Transverse colon (tissue), 4 donors: ENCODE data around the gene ASAP3. TPM values are rescaled to one million over a fixed set of nuclear protein-coding genes. Genes with fewer than 3 reads are reported as not detected.

Experiments used
- DNase-seq: peaks from one replicate; pipeline ENCODE4 v3.0.0-alpha.2; 2019
- H3K27ac ChIP-seq, 4 donors: fragments of 200-600 bp; sonication (generic); 2 replicates each; pipeline ENCODE4 v1.5.1; 2016 to 2018; ENCODE audit warnings: inconsistent platforms in 4 of 4
- H3K27me3 ChIP-seq: fragments of 200-600 bp; sonication (generic); 2 replicates; pipeline ENCODE4 v1.5.1; 2017; ENCODE audit warnings: inconsistent platforms
- H3K36me3 ChIP-seq, 4 donors: fragments of 200-600 bp; sonication (generic); 2 replicates each; pipeline ENCODE4 v1.5.1; 2017 to 2019; ENCODE audit warnings: inconsistent platforms in 4 of 4
- H3K4me1 ChIP-seq, 4 donors: fragments of 200-600 bp; sonication (generic); 2 replicates each; pipeline ENCODE4 v1.5.1; 2017 to 2020; ENCODE audit warnings: inconsistent platforms in 4 of 4
- H3K4me3 ChIP-seq, 4 donors: fragments of 200-600 bp; sonication (generic); 1 replicate in 1 of 4; 2 replicates in 3 of 4; pipeline versions ENCODE4 v1.5.1 to v1.6.1; 2017 to 2019; ENCODE audit warnings: inconsistent platforms in 4 of 4
- H3K9me3 ChIP-seq, 2 donors: fragments of 200-600 bp; sonication (generic); 2 replicates each; pipeline ENCODE4 v1.5.1; 2017 to 2019; ENCODE audit warnings: inconsistent platforms in 2 of 2
- CTCF ChIP-seq, 5 experiments: fragments of 200-600 bp in 3 of 5; fragments of 450-650 bp in 2 of 5; sonication (generic) in 3 of 5; IDR thresholded peaks; 1 replicate in 2 of 5; 2 replicates in 3 of 5; pipeline ENCODE4 v1.5.1; 2016 to 2017; ENCODE audit warnings: antibody characterized with exemption in 5 of 5, inconsistent platforms in 3 of 5, mild to moderate bottlenecking in 2 of 5, moderate library complexity in 1 of 5
- EP300 ChIP-seq: sonication (generic); formaldehyde crosslinking; IDR thresholded peaks from one replicate; pipeline ENCODE4 v1.6.1; 2017; ENCODE audit warnings: antibody characterized with exemption, low read depth
- POLR2A ChIP-seq: fragments of 450-650 bp; IDR thresholded peaks from one replicate; pipeline ENCODE4 v1.6.1; 2016; ENCODE audit warnings: antibody characterized with exemption, mild to moderate bottlenecking, moderate library complexity
- POLR2AphosphoS5 ChIP-seq, 3 donors: sonication (generic); formaldehyde crosslinking; IDR thresholded peaks; one replicate each; pipeline ENCODE4 v1.6.1; 2016; ENCODE audit warnings: antibody characterized with exemption in 3 of 3
- WGBS, 2 donors: methylation state at CpG; one replicate each; pipeline ENCODE4 v1.1.5; 2018; ENCODE audit warnings: low coverage in 1 of 2; 5-methylcytosine and 5-hydroxymethylcytosine counted together
- in situ Hi-C, 4 donors: fragments of 200-750 bp; cut with MboI; loops; one replicate each; pipeline versions ENCODE4 v1.15.0 to v1.15.1; 2017; ENCODE audit warnings: low sequenced_read_pairs in 3 of 4, low pct_ligation_motif_present in 1 of 4, low pct_unique_long_range_greater_than_20kb in 1 of 4
- intact Hi-C: fragments of 100-400 bp; cut with DNase I; formaldehyde crosslinking; loops from one replicate; pipeline ENCODE4 v1.15.1; 2023; ENCODE audit warnings: low total_unique reads
- total RNA-seq, 4 donors: library from RNA; depleted of rRNA; stranded (reverse); fragments of >200 nt; gene quantifications; one replicate each; pipeline ENCODE4 v1.1.0, GENCODE V29; 2016

Gene ASAP3
- total RNA-seq, 4 donors from 2014 or later: 38.2 to 62.9 (median 48.3) TPM

GRCh38 chr1:23521588-23521987, 37.6 kb upstream of the ASAP3 start:
- Histone ChIP-seq H3K4me1 (peaks cover 14 to 29% (median 24%) of the 10 kb centered on the region in 4 donors), H3K27me3 (no peaks in the 10 kb centered on the region), H3K9me3 (no peaks in the 10 kb centered on the region), H3K4me3 (no peak overlapping the region), H3K36me3 (no peaks in the 10 kb centered on the region), H3K27ac (no peak overlapping the region)
- intact Hi-C loops: no loop called here
- in situ Hi-C loops: no loop called here
- TF ChIP-seq POLR2A (no peak), POLR2AphosphoS5 (IDR thresholded peaks at IDR 0.05) (no peak), CTCF (IDR thresholded peaks at IDR 0.05) (no peak), EP300 (no peak)
- WGBS, 2 donors: 95 to 100% methylated on average over 5 to 16 of the region's 16 CpGs
- DNase-seq: no peak

GRCh38 chr1:23517581-23517980, 33.6 kb upstream of the ASAP3 start:
- 84 to 95% methylated on average over 7 to 9 of the region's 9 CpGs for WGBS, 2 donors
- in situ Hi-C loops: no loop called here
- no peaks in the 10 kb centered on the region for H3K9me3 ChIP-seq
- intact Hi-C loops: no loop called here
- no peak overlapping the region for H3K4me3 ChIP-seq
- TF ChIP-seq CTCF (IDR thresholded peaks at IDR 0.05) (no peak), EP300 (no peak), POLR2AphosphoS5 (IDR thresholded peaks at IDR 0.05) (no peak), POLR2A (no peak)
- no peak for DNase-seq
- no peaks in the 10 kb centered on the region for H3K4me1 ChIP-seq
- H3K27ac ChIP-seq: no peak overlapping the region
- H3K27me3 ChIP-seq: no peaks in the 10 kb centered on the region
- H3K36me3 ChIP-seq: no peaks in the 10 kb centered on the region

GRCh38 chr1:23515905-23516304, 31.9 kb upstream of the ASAP3 start:
- 98 to 100% methylated on average over 1 to 4 of the region's 4 CpGs for WGBS, 2 donors
- intact Hi-C loops: no loop called here
- in situ Hi-C loops: no loop called here

GRCh38 chr1:23514111-23514679, 30.2 kb upstream of the ASAP3 start:
- TF ChIP-seq CTCF (IDR thresholded peaks at IDR 0.05): no peak
- no peak for TF ChIP-seq POLR2A
- no peak for TF ChIP-seq POLR2AphosphoS5 (IDR thresholded peaks at IDR 0.05)
- TF ChIP-seq EP300: no peak
- Histone ChIP-seq H3K27me3 (no peaks in the 10 kb centered on the region), H3K4me1 (no peaks in the 10 kb centered on the region), H3K4me3 (no peak overlapping the region), H3K27ac (no peak overlapping the region), H3K9me3 (no peaks in the 10 kb centered on the region), H3K36me3 (no peaks in the 10 kb centered on the region)
- intact Hi-C loops: no loop called here
- 92% methylated on average over 3 of the region's 3 CpGs; no CpG with 5 or more reads in 1 of the 2 donors for WGBS, 2 donors
- no peak for DNase-seq
- in situ Hi-C loops: no loop called here

More at GRCh38 chr1:23515905-23516304, 31.9 kb upstream of the ASAP3 start:
- Histone ChIP-seq H3K4me3 (no peak overlapping the region), H3K4me1 (no peaks in the 10 kb centered on the region), H3K9me3 (no peaks in the 10 kb centered on the region), H3K36me3 (no peaks in the 10 kb centered on the region), H3K27me3 (no peaks in the 10 kb centered on the region), H3K27ac (no peak overlapping the region)
- TF ChIP-seq EP300 (no peak), POLR2A (no peak), POLR2AphosphoS5 (IDR thresholded peaks at IDR 0.05) (no peak), CTCF (IDR thresholded peaks at IDR 0.05) (no peak)
- no peak for DNase-seq
